CD4-positive, CD25-positive, alpha-beta regulatory T cell (primary cell): ENCODE results near the gene PRR15L. TPM values are rescaled to one million over a fixed set of nuclear protein-coding genes. Genes with fewer than 3 reads are reported as not detected.

Experiments used
- ATAC-seq, 2 donors: fragments of 150-1000 bp; cut with Tn5 transposase; one replicate each; pipeline ENCODE4 v1.10.0; 2021; ENCODE audit warnings: low read depth in 2 of 2, moderate number of reproducible peaks in 2 of 2, moderate library complexity in 1 of 2
- DNase-seq, 3 donors: peaks; one replicate each; pipeline versions ENCODE4 v3.0.0 to v3.0.0-alpha.2; 2012 to 2022; ENCODE audit warnings: mixed read lengths in 1 of 3
- H3K27ac ChIP-seq: one replicate; pipeline ENCODE4 v1.7.0; 2013; ENCODE audit warnings: mild to moderate bottlenecking, low read length; ENCODE audit not compliant: insufficient read depth, poor library complexity, severe bottlenecking
- H3K27me3 ChIP-seq: one replicate; pipeline ENCODE4 v1.7.0; 2013; ENCODE audit warnings: low read length; ENCODE audit not compliant: control insufficient read depth, insufficient read depth
- H3K36me3 ChIP-seq: one replicate; pipeline ENCODE4 v1.7.0; 2013; ENCODE audit warnings: mild to moderate bottlenecking, low read length, moderate library complexity; ENCODE audit not compliant: control insufficient read depth, insufficient read depth
- H3K4me1 ChIP-seq: 2 replicates; pipeline ENCODE4 v1.7.0; 2013; ENCODE audit warnings: mild to moderate bottlenecking, low read length; ENCODE audit not compliant: insufficient read depth, control insufficient read depth, poor library complexity, severe bottlenecking
- H3K4me3 ChIP-seq: one replicate; pipeline ENCODE4 v1.7.0; 2013; ENCODE audit warnings: low read depth, mild to moderate bottlenecking, low read length, moderate library complexity
- H3K9me3 ChIP-seq, 2 experiments: 1 replicate in 1 of 2; 2 replicates in 1 of 2; pipeline ENCODE4 v1.7.0; 2013; ENCODE audit warnings: low read length in 2 of 2, mild to moderate bottlenecking in 1 of 2, moderate library complexity in 1 of 2; ENCODE audit not compliant: control insufficient read depth in 2 of 2
- H3K27ac Mint-ChIP-seq, 3 donors: one replicate each; pipeline ENCODE4 v1.8.0; 2020 to 2022; ENCODE audit warnings: mild to moderate bottlenecking in 3 of 3, mixed read lengths in 3 of 3, moderate library complexity in 2 of 3
- H3K27me3 Mint-ChIP-seq: one replicate; pipeline ENCODE4 v1.8.0; 2022; ENCODE audit warnings: mild to moderate bottlenecking, mixed read lengths
- H3K36me3 Mint-ChIP-seq: one replicate; pipeline ENCODE4 v1.8.0; 2020; ENCODE audit warnings: mixed read lengths
- H3K4me1 Mint-ChIP-seq, 4 donors: one replicate each; pipeline ENCODE4 v1.8.0; 2020 to 2022; ENCODE audit warnings: mixed read lengths in 4 of 4, mild to moderate bottlenecking in 1 of 4
- H3K4me3 Mint-ChIP-seq, 4 donors: one replicate each; pipeline ENCODE4 v1.8.0; 2020 to 2022; ENCODE audit warnings: mild to moderate bottlenecking in 4 of 4, mixed read lengths in 4 of 4, moderate library complexity in 3 of 4
- H3K9me3 Mint-ChIP-seq, 7 donors: one replicate each; pipeline ENCODE4 v1.8.0; 2020 to 2022; ENCODE audit warnings: mixed read lengths in 7 of 7, mild to moderate bottlenecking in 3 of 7, moderate library complexity in 2 of 7
- polyA plus RNA-seq, 4 donors: library from polyadenylated mRNA; unstranded; fragments of 300-500 nt; fragmentation: Illumina TruSeq; gene quantifications; one replicate each; pipeline ENCODE4 v1.2.3, GENCODE V29; 2021
- total RNA-seq: library from RNA; stranded (reverse); gene quantifications from one replicate; pipeline ENCODE4 v1.2.3, GENCODE V29; 2022

Gene PRR15L
- total and polyA plus RNA-seq, 5 donors from 2014 or later = 0.19 to 0.36 TPM; not detected in 3

DNA sequence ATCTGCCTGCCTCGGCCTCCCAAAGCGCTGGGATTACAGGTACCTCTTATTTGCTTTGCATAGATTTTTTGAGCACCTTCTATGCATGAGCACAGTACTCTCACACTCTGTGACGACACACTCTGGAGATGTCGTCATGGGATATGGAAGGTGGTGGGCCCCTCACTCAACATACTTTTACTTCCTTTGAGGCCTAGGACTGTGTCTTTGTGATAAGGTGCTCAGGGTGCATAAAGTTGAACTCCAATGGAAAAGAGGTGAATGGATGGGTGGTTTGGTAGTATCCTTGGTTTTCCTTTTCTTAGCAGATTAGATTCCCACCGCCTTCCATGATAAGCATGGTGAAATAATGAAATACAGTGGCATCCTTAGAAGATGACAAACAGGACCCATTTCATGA is 7.2 kb upstream of the PRR15L start:
- peaks cover 0 to 2% (median under 1%) of the 10 kb centered on the region in 4 donors for H3K4me1 Mint-ChIP-seq

DNA sequence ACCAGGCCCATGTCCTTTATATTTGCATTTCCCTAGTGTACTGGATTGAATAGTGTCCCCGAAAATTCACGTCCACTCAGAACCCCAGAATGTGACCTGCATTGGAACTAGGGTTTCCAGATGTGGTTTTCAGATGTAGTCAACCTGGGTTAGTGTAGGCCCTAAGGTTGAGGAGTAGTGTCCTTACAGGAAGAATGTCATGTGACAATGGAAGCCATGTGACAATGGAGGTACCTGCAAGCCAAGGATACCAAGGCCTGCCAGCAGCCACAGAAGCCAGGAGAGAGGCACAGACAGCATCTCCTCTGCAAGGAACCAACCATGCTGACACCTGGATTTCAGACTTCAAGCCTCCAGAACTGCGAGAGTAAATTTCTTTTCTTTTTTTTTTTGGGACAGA is 5.2 kb upstream of the PRR15L start:
- DNase-seq = no peak
- no peak for ATAC-seq
- Histone ChIP-seq H3K27me3 (no peaks in the 10 kb centered on the region), H3K27ac (no peak overlapping the region), H3K4me1 (no peaks in the 10 kb centered on the region), H3K36me3 (no peaks in the 10 kb centered on the region), H3K4me3 (no peak overlapping the region), H3K9me3 (no peaks in the 10 kb centered on the region)
- Mint-ChIP-seq H3K9me3 (peaks cover 0 to 1% (median 0%) of the 10 kb centered on the region in 7 donors), H3K27ac (no peak overlapping the region), H3K36me3 (peaks cover 3% of the 10 kb centered on the region), H3K27me3 (no peaks in the 10 kb centered on the region), H3K4me3 (no peak overlapping the region), H3K4me1 (no peaks in the 10 kb centered on the region)

More for the DNA sequence above, 7.2 kb upstream of the PRR15L start:
- peaks cover 0 to 1% (median 0%) of the 10 kb centered on the region in 7 donors for H3K9me3 Mint-ChIP-seq
- ATAC-seq (no peak), DNase-seq (no peak)
- no peak overlapping the region for H3K27ac Mint-ChIP-seq
- no peaks in the 10 kb centered on the region for H3K4me1 ChIP-seq
- no peak overlapping the region for H3K27ac ChIP-seq
- no peaks in the 10 kb centered on the region for H3K36me3 ChIP-seq
- no peaks in the 10 kb centered on the region for H3K27me3 ChIP-seq
- H3K36me3 Mint-ChIP-seq = peaks cover 3% of the 10 kb centered on the region
- H3K27me3 Mint-ChIP-seq = no peaks in the 10 kb centered on the region
- H3K9me3 ChIP-seq = no peaks in the 10 kb centered on the region
- H3K4me3 ChIP-seq = no peak overlapping the region
- no peak overlapping the region for H3K4me3 Mint-ChIP-seq

DNA sequence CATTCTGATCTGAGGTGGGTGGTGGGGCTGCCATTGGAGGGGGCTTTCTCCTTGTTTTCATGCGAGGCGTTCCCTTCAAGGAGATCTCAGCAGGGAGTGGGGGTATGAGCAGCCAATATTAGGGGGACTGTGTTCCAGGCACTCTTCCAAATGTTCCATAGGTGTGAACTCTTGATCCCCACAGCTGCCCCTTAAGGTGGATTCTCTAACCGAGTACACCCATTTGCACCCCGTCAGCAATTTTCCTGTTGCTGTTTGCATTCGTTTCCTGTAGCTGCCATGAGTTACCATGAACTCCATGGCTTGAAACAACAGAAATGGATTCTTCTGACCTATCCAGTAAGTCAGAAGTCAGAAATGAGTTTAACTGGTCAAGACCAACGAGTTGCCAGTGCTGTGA is 3.7 kb upstream of the PRR15L start:
- H3K9me3 ChIP-seq = no peaks in the 10 kb centered on the region
- Mint-ChIP-seq H3K4me3 (no peak overlapping the region), H3K36me3 (peaks cover 3% of the 10 kb centered on the region), H3K27ac (no peak overlapping the region), H3K9me3 (peaks cover 0 to 1% (median 0%) of the 10 kb centered on the region in 7 donors), H3K27me3 (no peaks in the 10 kb centered on the region), H3K4me1 (no peaks in the 10 kb centered on the region)
- DNase-seq = no peak
- no peaks in the 10 kb centered on the region for H3K36me3 ChIP-seq
- H3K27ac ChIP-seq = no peak overlapping the region
- no peak for ATAC-seq
- H3K4me3 ChIP-seq = no peak overlapping the region
- H3K27me3 ChIP-seq = no peaks in the 10 kb centered on the region
- H3K4me1 ChIP-seq = no peaks in the 10 kb centered on the region

DNA sequence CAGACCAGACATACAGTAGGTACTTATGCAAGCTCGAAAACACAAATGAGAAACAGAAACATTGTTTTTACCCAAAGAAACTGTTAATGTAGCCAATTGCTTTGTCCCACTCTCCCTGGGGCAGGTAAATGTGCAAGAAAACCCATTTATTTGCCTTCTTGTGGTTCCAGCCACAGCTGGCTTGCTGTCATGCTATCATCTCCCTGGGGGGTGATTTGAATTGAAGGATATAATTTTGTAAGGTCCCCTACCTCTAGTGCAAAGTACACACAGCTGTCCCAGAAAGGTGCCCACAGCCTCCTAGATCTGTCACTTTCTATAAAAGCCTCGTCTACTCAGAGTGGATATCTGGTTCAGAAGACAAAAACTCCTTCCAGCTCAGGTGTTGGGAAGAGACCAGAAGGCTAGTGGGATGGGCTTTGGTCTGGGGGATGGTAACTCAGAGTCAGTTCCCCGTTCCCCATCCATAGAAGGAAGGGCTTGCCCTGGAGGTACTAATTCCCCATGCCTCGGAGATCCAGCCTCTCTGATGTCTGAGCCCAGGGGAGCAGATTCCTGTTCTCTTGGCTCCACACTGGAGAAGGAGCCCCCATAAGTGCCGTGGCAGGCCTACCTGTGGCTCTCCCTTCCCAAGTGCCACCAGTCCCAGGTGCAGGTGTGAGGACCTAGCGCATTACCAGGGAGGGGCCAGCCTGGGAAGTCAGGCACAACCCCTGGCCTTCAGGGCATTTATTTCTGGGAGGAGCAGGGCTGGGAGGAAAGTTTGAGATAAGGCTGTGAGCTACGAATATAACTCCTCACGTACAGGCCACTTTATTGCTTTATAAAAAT is 2.4 kb upstream of the PRR15L start:
- H3K4me1 Mint-ChIP-seq = no peaks in the 10 kb centered on the region
- Histone ChIP-seq H3K4me1 (no peaks in the 10 kb centered on the region), H3K9me3 (no peaks in the 10 kb centered on the region), H3K4me3 (no peak overlapping the region), H3K36me3 (no peaks in the 10 kb centered on the region), H3K27ac (no peak overlapping the region), H3K27me3 (no peaks in the 10 kb centered on the region)
- no peaks in the 10 kb centered on the region for H3K27me3 Mint-ChIP-seq
- peaks cover 3% of the 10 kb centered on the region for H3K36me3 Mint-ChIP-seq
- H3K27ac Mint-ChIP-seq = no peak overlapping the region
- H3K9me3 Mint-ChIP-seq = no peaks in the 10 kb centered on the region
- DNase-seq = no peak
- H3K4me3 Mint-ChIP-seq = no peak overlapping the region
- ATAC-seq = no peak

DNA sequence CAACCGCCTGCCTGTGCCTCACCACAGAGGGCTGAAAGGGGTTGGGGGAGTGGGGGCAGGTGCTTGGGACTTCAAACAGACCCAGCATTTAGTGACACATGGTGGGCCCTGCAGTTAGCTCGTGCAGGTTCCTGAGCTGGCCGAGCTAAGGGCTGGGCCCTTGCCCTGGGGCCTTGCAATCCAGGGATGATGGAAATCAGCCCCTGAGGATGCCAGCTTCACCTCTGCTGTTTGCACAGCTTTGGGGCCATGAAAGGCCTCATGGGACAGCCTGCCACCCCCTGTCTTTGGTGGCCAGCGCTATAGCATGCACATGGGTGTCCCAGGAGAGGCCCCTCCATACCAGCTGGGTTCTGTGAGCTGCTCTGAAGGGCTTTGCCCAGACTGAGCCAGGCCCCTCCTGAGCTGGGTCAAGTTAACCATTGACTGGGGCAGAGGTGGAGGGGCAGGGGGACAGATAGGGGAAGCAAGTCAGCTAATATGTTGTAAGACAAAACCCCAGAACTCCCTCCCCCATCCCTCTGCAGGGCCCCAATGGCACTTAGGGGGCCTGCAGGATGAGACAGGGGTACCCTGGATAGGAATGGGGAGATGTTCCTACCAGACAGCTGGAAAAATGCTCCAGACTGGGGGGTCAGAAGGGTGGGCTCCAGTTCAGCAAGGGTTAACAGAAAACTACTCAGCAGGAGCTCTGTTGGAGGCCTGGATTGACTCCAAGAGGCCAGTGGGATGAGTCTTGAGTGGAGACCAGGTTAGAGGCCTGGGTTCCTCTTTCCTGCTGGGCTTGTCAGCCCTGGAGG is 692 bp downstream of the PRR15L start:
- H3K27me3 ChIP-seq = no peaks in the 10 kb centered on the region
- H3K36me3 ChIP-seq = no peaks in the 10 kb centered on the region
- Mint-ChIP-seq H3K27me3 (no peaks in the 10 kb centered on the region), H3K4me1 (no peaks in the 10 kb centered on the region), H3K4me3 (no peak overlapping the region), H3K27ac (no peak overlapping the region), H3K36me3 (no peaks in the 10 kb centered on the region), H3K9me3 (no peaks in the 10 kb centered on the region)
- H3K9me3 ChIP-seq = no peaks in the 10 kb centered on the region
- DNase-seq (no peak), ATAC-seq (no peak)
- H3K4me3 ChIP-seq = no peak overlapping the region
- H3K27ac ChIP-seq = no peak overlapping the region
- no peaks in the 10 kb centered on the region for H3K4me1 ChIP-seq

DNA sequence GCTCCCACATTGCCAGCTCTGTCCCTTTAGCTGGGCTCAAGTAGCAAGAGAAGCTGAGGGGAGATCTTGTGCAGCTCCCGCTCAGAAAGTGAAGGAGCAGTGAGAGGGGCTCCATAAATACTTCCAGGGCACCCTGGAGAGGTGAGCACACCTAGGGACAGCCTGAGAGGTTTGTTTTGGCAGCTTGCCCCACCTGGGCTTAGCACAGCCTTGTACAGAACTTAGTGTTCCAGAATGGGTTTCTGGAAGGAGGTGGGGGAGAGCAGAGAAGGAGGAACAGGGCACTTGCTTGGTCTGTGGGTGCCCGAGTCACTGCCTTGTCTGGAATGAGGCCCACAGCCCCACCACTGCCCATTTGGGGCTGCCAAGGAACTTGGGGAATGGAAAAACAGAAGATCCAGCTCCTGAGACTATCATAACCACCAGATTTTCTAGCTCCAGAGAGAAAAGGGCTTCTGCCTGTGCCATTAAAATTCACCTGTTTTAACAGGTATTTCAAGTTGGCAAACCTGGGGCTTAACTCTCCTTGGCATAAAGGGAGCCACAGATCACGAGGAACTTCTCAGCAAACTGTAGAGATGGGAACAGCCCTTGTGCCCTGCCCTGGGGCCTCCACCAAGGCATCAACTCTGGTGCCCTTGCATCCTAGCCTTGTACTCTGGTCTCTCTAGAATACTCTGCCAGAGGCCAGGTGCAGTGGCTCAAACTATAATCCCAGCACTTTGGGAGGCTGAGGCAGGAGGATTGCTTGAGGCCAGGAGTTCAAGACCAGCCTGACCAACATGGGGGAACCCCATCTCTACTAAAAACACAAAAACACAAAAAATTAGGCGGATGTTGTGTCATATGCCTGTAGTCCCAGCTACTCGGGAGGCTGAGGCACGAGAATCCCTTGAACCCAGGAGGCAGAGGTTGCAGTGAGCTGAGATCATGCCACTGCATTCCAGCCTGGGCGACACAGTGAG is 1.9 kb downstream of the PRR15L start:
- Mint-ChIP-seq H3K4me1 (peaks cover 0 to 4% (median 0%) of the 10 kb centered on the region in 4 donors), H3K27me3 (no peaks in the 10 kb centered on the region), H3K4me3 (no peak overlapping the region), H3K9me3 (no peaks in the 10 kb centered on the region), H3K36me3 (no peaks in the 10 kb centered on the region), H3K27ac (no peak overlapping the region)
- no peak for ATAC-seq
- no peaks in the 10 kb centered on the region for H3K9me3 ChIP-seq
- H3K4me3 ChIP-seq = no peak overlapping the region
- no peaks in the 10 kb centered on the region for H3K4me1 ChIP-seq
- no peaks in the 10 kb centered on the region for H3K36me3 ChIP-seq
- H3K27ac ChIP-seq = no peak overlapping the region
- no peaks in the 10 kb centered on the region for H3K27me3 ChIP-seq
- no peak for DNase-seq

DNA sequence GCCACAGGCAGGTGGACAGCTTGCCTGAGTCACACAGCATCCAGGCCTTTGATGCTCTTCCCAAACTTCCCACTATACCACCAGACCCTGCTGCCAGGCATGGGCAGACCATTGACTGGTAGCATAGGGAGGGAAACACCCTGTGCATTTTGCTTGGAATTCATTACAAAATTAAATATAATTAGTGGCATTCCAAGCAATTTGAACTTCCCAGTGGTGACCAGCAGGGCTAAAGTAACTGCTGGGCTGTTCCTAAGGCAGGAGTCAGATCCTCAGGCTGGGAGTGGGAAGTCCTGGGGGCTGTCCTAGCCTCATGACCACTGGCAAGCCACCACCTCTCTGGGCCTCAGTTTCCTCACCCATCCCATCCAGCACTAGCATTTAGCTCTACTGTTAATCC is 3.8 kb downstream of the PRR15L start:
- Histone ChIP-seq H3K36me3 (no peaks in the 10 kb centered on the region), H3K4me3 (no peak overlapping the region), H3K27ac (no peak overlapping the region), H3K9me3 (no peaks in the 10 kb centered on the region), H3K4me1 (peaks cover 12% of the 10 kb centered on the region), H3K27me3 (no peaks in the 10 kb centered on the region)
- DNase-seq (no peak), ATAC-seq (no peak)
- H3K9me3 Mint-ChIP-seq = no peaks in the 10 kb centered on the region
- no peaks in the 10 kb centered on the region for H3K27me3 Mint-ChIP-seq
- peaks cover 4% of the 10 kb centered on the region for H3K36me3 Mint-ChIP-seq
- H3K4me1 Mint-ChIP-seq = peaks cover 4 to 16% (median 10%) of the 10 kb centered on the region in 4 donors
- H3K27ac Mint-ChIP-seq = no peak overlapping the region
- H3K4me3 Mint-ChIP-seq = no peak overlapping the region
